NT2/D1 (cell line): ENCODE measurements around the gene TMEM125.

Source experiments
- SUZ12 ChIP-seq: IDR thresholded peaks from 2 replicates; pipeline ENCODE4 v1.6.1; 2011; ENCODE audit not compliant: insufficient read length, insufficient read depth; ENCODE audit errors: extremely low read depth
- YY1 ChIP-seq: IDR thresholded peaks from 2 replicates; pipeline ENCODE4 v1.6.1; 2011; ENCODE audit not compliant: insufficient read length, insufficient read depth

DNA sequence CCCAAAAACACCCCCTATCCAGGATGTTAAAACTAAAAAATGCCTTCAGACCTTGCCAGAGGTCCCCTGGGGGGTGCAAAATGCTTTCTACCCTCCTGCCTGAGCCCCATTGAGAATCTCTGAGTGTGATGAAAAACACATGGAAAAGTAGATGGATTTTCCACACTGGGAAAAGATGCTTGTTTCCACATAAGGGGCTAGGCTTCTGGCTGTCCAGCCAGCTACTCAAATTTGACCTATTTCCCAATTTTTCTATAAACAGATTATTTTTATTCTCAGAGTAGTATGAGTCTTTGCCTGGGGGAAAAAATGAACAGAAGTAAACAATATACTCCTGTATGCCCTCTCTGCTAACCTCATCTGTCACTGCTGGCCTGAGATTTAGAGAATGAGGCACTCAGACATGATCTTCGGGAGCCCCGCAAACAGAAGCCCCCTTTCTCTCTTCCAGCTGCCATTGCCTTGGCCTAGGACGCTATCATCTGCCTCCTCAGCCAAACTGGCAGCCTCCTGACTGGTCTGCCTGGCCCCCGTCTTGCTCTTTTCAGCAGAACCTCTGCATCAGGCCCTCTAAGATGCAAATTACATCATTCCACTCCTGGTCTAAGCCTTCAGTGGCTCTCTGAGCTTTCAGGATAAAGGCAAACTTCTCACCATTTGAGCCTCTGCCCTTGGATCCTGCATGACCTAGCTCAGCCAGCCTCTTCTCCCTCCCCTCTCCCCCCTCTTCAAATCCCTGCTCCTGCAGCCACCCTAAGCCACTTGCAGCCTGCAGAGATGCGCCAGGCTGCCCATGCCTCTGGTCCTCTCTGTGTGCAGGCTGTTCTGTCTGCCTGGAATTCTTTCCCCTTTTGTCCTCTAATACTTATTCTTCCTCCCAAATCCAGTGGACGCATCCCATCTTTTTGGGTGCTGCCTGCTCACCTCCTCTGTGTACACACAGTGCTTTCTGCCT is 39.7 kb upstream of the TMEM125 start:
- TF ChIP-seq SUZ12, result no peak
- TF ChIP-seq YY1, result no peak
